ENCODE data around the gene JADE2. TPM values are rescaled to one million over a fixed set of nuclear protein-coding genes. Genes with fewer than 3 reads are reported as not detected.

JADE2 gene
- total and polyA plus RNA-seq, 2 donors (not counting 3 experiments of a cell fraction or from before 2014, with no cell fraction given), result 11.6 to 31.1 TPM

- TF ChIP-seq POLR2A (IDR thresholded peaks at IDR 0.05; ENCODE audit: low read depth, low read length) (no peak), POLR2AphosphoS5 (IDR thresholded peaks at IDR 0.05; ENCODE audit: insufficient read depth, low read depth, low read length) (no peak), JUN (IDR thresholded peaks at IDR 0.05; ENCODE audit: borderline replicate concordance, insufficient read depth, insufficient read length, low read depth) (no peak), FOS (IDR thresholded peaks at IDR 0.05; ENCODE audit: borderline replicate concordance, insufficient read depth, low read length) (no peak), EZH2 (IDR thresholded peaks at IDR 0.05; ENCODE audit: borderline replicate concordance, low read depth, low read length, severe bottlenecking) (no peak), CTCF (IDR thresholded peaks at IDR 0.05; ENCODE audit: extremely low read depth in 1 of 2, insufficient read depth in 1 of 2, low read depth in 1 of 2, low read length in 2 of 2) (no peak), MYC (IDR thresholded peaks at IDR 0.05; ENCODE audit: low read depth, low read length) (no peak), GATA2 (IDR thresholded peaks at IDR 0.05; ENCODE audit: insufficient read depth, insufficient read length, low read depth, low read length) (no peak)
- TF ChIP-seq, protein P1, sequence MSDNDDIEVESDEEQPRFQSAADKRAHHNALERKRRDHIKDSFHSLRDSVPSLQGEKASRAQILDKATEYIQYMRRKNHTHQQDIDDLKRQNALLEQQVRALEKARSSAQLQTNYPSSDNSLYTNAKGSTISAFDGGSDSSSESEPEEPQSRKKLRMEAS (IDR thresholded peaks at IDR 0.05; ENCODE audit: insufficient read depth, insufficient read length), result no peak
- Histone ChIP-seq H3K9me1 (replicated peaks; ENCODE audit: control insufficient read depth, extremely low read depth, insufficient read depth, low read length) (no peaks in the 10 kb centered on the region), H3K4me1 (ENCODE audit: control insufficient read depth, extremely low read depth, insufficient read depth, low read length) (peaks cover 45% of the 10 kb centered on the region), H3K27me3 (ENCODE audit: control insufficient read depth in 2 of 2, insufficient read depth in 2 of 2, low read length in 2 of 2) (no peaks in the 10 kb centered on the region), H3K27ac (ENCODE audit: insufficient read depth, low read depth, low read length) (no peak overlapping the region), H3K36me3 (ENCODE audit: control insufficient read depth in 2 of 2, extremely low read depth in 1 of 2, insufficient read depth in 2 of 2, low read length in 2 of 2) (peaks cover 0 to 20% of the 10 kb centered on the region in 2 experiments), H3K9ac (replicated peaks; ENCODE audit: extremely low read depth, insufficient read depth, low read length) (no peak overlapping the region), H2AFZ (ENCODE audit: low read depth, low read length) (no peak overlapping the region), H3K4me2 (ENCODE audit: insufficient read depth, low read length) (no peak overlapping the region), H4K20me1 (replicated peaks; ENCODE audit: control insufficient read depth, extremely low read depth, insufficient read depth, low read length) (no peaks in the 10 kb centered on the region), H3K79me2 (ENCODE audit: control insufficient read depth, insufficient read depth, low read length) (peaks cover 3% of the 10 kb centered on the region), H3K9me3 (replicated peaks; ENCODE audit: control insufficient read depth, insufficient read depth, low read length) (no peaks in the 10 kb centered on the region), H3K4me3 (replicated peaks in 1 of 3; ENCODE audit: insufficient read depth in 1 of 3, low read depth in 1 of 3, low read length in 3 of 3) (no peak overlapping the region)
- FAIRE-seq, result no peak
- ChIA-PET POLR2A (no interaction called here), CTCF (interaction anchor here (1.1 to 4.2 kb wide), 3 partner anchors 11 to 156 kb away, joined by 3 to 33 read pairs (median 25); partner anchors contain the start of gene JADE2)
- dilution Hi-C loops (cut with MboI; ENCODE audit: extremely low pct_ligation_motif_present, low sequenced_read_pairs), result no loop called here
- no TSS peak for BruUV-seq (replicated peaks)
- intact Hi-C loops (cut with micrococcal nuclease), result no loop called here
- DNase-seq (ENCODE audit: low read depth, low spot score), result no peak
These were observed 41.3 kb downstream of the JADE2 start for GRCh38 chr5:134566741-134567221.
